H9 (cell line): ENCODE data around the gene SCAND1. TPM values are rescaled to one million over a fixed set of nuclear protein-coding genes. Genes with fewer than 3 reads are reported as not detected.

Experiments used
- DNase-seq: peaks from one replicate; pipeline ENCODE4 v3.0.0-alpha.2; 2017
- H2AFZ ChIP-seq: one replicate; pipeline ENCODE4 v1.6.1; 2013; ENCODE audit warnings: mild to moderate bottlenecking, low read length, control low read depth, moderate library complexity
- H2AK5ac ChIP-seq: 2 replicates; pipeline ENCODE4 v1.6.1; 2013; ENCODE audit warnings: low read length, control low read depth, mixed read lengths; ENCODE audit not compliant: insufficient read length
- H2BK120ac ChIP-seq: one replicate; pipeline ENCODE4 v1.6.1; 2013; ENCODE audit warnings: low read depth, mild to moderate bottlenecking, low read length, control low read depth, inconsistent platforms; ENCODE audit not compliant: poor library complexity, severe bottlenecking
- H2BK12ac ChIP-seq: 2 replicates; pipeline ENCODE4 v1.6.1; 2013; ENCODE audit warnings: low read length, control low read depth, mixed read lengths, low read depth; ENCODE audit not compliant: insufficient read length
- H2BK15ac ChIP-seq: 2 replicates; pipeline ENCODE4 v1.6.1; 2013; ENCODE audit warnings: low read depth, low read length, control low read depth
- H2BK20ac ChIP-seq: one replicate; pipeline ENCODE4 v1.6.1; 2013; ENCODE audit warnings: low read depth, mild to moderate bottlenecking, low read length, control low read depth, inconsistent platforms; ENCODE audit not compliant: poor library complexity, severe bottlenecking
- H2BK5ac ChIP-seq: 2 replicates; pipeline ENCODE4 v1.6.1; 2013; ENCODE audit warnings: low read length, control low read depth, mixed read lengths; ENCODE audit not compliant: insufficient read length
- H3K14ac ChIP-seq: 2 replicates; pipeline ENCODE4 v1.6.1; 2013; ENCODE audit warnings: low read length, control low read depth; ENCODE audit not compliant: insufficient read depth
- H3K18ac ChIP-seq: 2 replicates; pipeline ENCODE4 v1.6.1; 2013; ENCODE audit warnings: low read depth, mild to moderate bottlenecking, mixed read lengths, low read length, control low read depth; ENCODE audit not compliant: insufficient read length
- H3K23ac ChIP-seq: 2 replicates; pipeline ENCODE4 v1.6.1; 2013; ENCODE audit warnings: low read length, control low read depth, mixed read lengths, low read depth; ENCODE audit not compliant: insufficient read length
- H3K23me2 ChIP-seq: 2 replicates; pipeline ENCODE4 v1.6.1; 2013; ENCODE audit warnings: low read depth, mild to moderate bottlenecking, mixed read lengths, low read length, control low read depth; ENCODE audit not compliant: insufficient read length, poor library complexity, severe bottlenecking
- H3K27ac ChIP-seq: 2 replicates; pipeline ENCODE4 v1.5.1; 2013; ENCODE audit warnings: low read length, control low read depth, mixed read lengths, low read depth; ENCODE audit not compliant: insufficient read length
- H3K27me3 ChIP-seq: 2 replicates; pipeline ENCODE4 v1.6.1; 2013; ENCODE audit warnings: low read length, control low read depth, inconsistent platforms; ENCODE audit not compliant: insufficient read depth
- H3K4ac ChIP-seq: 2 replicates; pipeline ENCODE4 v1.6.1; 2013; ENCODE audit warnings: low read depth, mild to moderate bottlenecking, control low read depth, inconsistent platforms, low read length, moderate library complexity
- H3K4me1 ChIP-seq: 2 replicates; pipeline ENCODE4 v1.6.1; 2013; ENCODE audit warnings: low read length, control low read depth, inconsistent platforms; ENCODE audit not compliant: insufficient read depth
- H3K4me2 ChIP-seq: 2 replicates; pipeline ENCODE4 v1.6.1; 2013; ENCODE audit warnings: low read length, control low read depth, mixed read lengths; ENCODE audit not compliant: insufficient read length, insufficient read depth
- H3K56ac ChIP-seq: 2 replicates; pipeline ENCODE4 v1.6.1; 2013; ENCODE audit warnings: low read depth, mild to moderate bottlenecking, mixed read lengths, low read length, control low read depth; ENCODE audit not compliant: insufficient read length
- H3K79me1 ChIP-seq: 2 replicates; pipeline ENCODE4 v1.6.1; 2013; ENCODE audit warnings: low read depth, mild to moderate bottlenecking, moderate library complexity, low read length, control low read depth, inconsistent platforms; ENCODE audit not compliant: insufficient read depth, poor library complexity, severe bottlenecking
- H3K79me2 ChIP-seq: 2 replicates; pipeline ENCODE4 v1.6.1; 2013; ENCODE audit warnings: low read length, control low read depth, inconsistent platforms; ENCODE audit not compliant: insufficient read depth
- H3K9ac ChIP-seq: 2 replicates; pipeline ENCODE4 v1.6.1; 2013; ENCODE audit warnings: low read length, control low read depth, mixed read lengths; ENCODE audit not compliant: insufficient read length; ENCODE audit errors: extremely low read depth
- H3K9me3 ChIP-seq: one replicate; pipeline ENCODE4 v1.6.1; 2013; ENCODE audit warnings: low read depth, low read length, inconsistent platforms; ENCODE audit not compliant: control insufficient read depth
- H3T11ph ChIP-seq: one replicate; pipeline ENCODE4 v1.6.1; 2013; ENCODE audit warnings: mild to moderate bottlenecking, low read length, control low read depth, inconsistent platforms
- H4K20me1 ChIP-seq: one replicate; pipeline ENCODE4 v1.6.1; 2013; ENCODE audit not compliant: control insufficient read depth, insufficient read length, insufficient read depth
- H4K5ac ChIP-seq: 2 replicates; pipeline ENCODE4 v1.6.1; 2013; ENCODE audit warnings: low read depth, mild to moderate bottlenecking, mixed read lengths, low read length, control low read depth; ENCODE audit not compliant: insufficient read length
- H4K8ac ChIP-seq: replicated peaks from 2 replicates; pipeline ENCODE4 v1.6.1; 2013; ENCODE audit warnings: low read length, control low read depth, mixed read lengths, low read depth; ENCODE audit not compliant: insufficient read length
- H4K91ac ChIP-seq: 2 replicates; pipeline ENCODE4 v1.6.1; 2013; ENCODE audit warnings: low read depth, mild to moderate bottlenecking, moderate library complexity, mixed read lengths, low read length, control low read depth; ENCODE audit not compliant: insufficient read length
- H3K27ac Mint-ChIP-seq, 3 experiments: 2 replicates in 2 of 3; 3 replicates in 1 of 3; pipeline ENCODE4 v1.8.0; 2020 to 2021; ENCODE audit warnings: mixed read lengths in 3 of 3, mild to moderate bottlenecking in 1 of 3, moderate library complexity in 1 of 3
- H3K27me3 Mint-ChIP-seq: 2 replicates; pipeline ENCODE4 v1.8.0; 2021; ENCODE audit warnings: low read depth, mild to moderate bottlenecking, moderate library complexity, mixed read lengths
- H3K36me3 Mint-ChIP-seq, 3 experiments: 2 replicates in 2 of 3; 3 replicates in 1 of 3; pipeline ENCODE4 v1.8.0; 2020 to 2021; ENCODE audit warnings: low read depth in 3 of 3, mixed read lengths in 3 of 3; ENCODE audit not compliant: insufficient read depth in 1 of 3
- H3K4me1 Mint-ChIP-seq, 2 experiments: 2 replicates each; pipeline ENCODE4 v1.8.0; 2020; ENCODE audit warnings: mixed read lengths in 2 of 2
- H3K4me3 Mint-ChIP-seq, 2 experiments: 2 replicates in 1 of 2; 3 replicates in 1 of 2; pipeline ENCODE4 v1.8.0; 2020 to 2021; ENCODE audit warnings: mild to moderate bottlenecking in 2 of 2, mixed read lengths in 2 of 2, moderate library complexity in 1 of 2
- H3K9me3 Mint-ChIP-seq, 2 experiments: 2 replicates in 1 of 2; 3 replicates in 1 of 2; pipeline ENCODE4 v1.8.0; 2020; ENCODE audit warnings: mild to moderate bottlenecking in 2 of 2, mixed read lengths in 2 of 2, moderate library complexity in 1 of 2
- CTCF ChIP-seq: fragments of 200-600 bp; sonication (generic); conservative IDR thresholded peaks from 3 replicates; pipeline ENCODE4 v1.8.0; 2021; ENCODE audit warnings: antibody characterized with exemption, mild to moderate bottlenecking
- WGBS: extraction: QIAGEN DNeasy Blood & Tissue Kit; methylation state at CpG from one replicate; pipeline ENCODE4 v1.1.7; 2013; ENCODE audit warnings: missing lambda C conversion rate, low lambda C conversion rate, mixed read lengths; ENCODE audit not compliant: insufficient read length; ENCODE audit errors: extremely low coverage; 5-methylcytosine and 5-hydroxymethylcytosine counted together
- total RNA-seq: library from RNA; stranded (reverse); gene quantifications from 2 replicates; pipeline ENCODE4 v1.2.1, GENCODE V29; 2021

Gene SCAND1
- total RNA-seq, 1 experiment from 2014 or later = 59.1 TPM

- H3K4me2 ChIP-seq = no peak overlapping the region
- no peak overlapping the region for H3K18ac ChIP-seq
- Mint-ChIP-seq H3K4me3 (no peak overlapping the region), H3K4me1 (peaks cover 12% of the 10 kb centered on the region in 2 experiments), H3K36me3 (no peaks in the 10 kb centered on the region), H3K27ac (no peak overlapping the region), H3K9me3 (peaks cover 0 to 4% of the 10 kb centered on the region in 2 experiments; a peak in 1 of 5 replicates), H3K27me3 (peaks cover 2% of the 10 kb centered on the region; the same call in 1 of the 2 replicates)
- H2BK12ac ChIP-seq = no peak overlapping the region
- H2BK120ac ChIP-seq = no peak overlapping the region
- H3K79me1 ChIP-seq = no peaks in the 10 kb centered on the region
- no peak overlapping the region for H3K27ac ChIP-seq
- no peak overlapping the region for H2AK5ac ChIP-seq
- H3K9ac ChIP-seq = no peak overlapping the region
- H3T11ph ChIP-seq = no peak overlapping the region
- H3K23ac ChIP-seq = no peak overlapping the region
- no peaks in the 10 kb centered on the region for H3K23me2 ChIP-seq
- no peak overlapping the region for H4K8ac ChIP-seq
- no peak overlapping the region for H3K14ac ChIP-seq
- no peak for DNase-seq
- no peak for TF ChIP-seq CTCF
- WGBS = no CpG with 5 or more reads among the region's 2 CpGs
- H3K79me2 ChIP-seq = no peaks in the 10 kb centered on the region
- H3K27me3 ChIP-seq = no peaks in the 10 kb centered on the region
- no peak overlapping the region for H3K4ac ChIP-seq
- H3K56ac ChIP-seq = no peak overlapping the region
- no peak overlapping the region for H2BK5ac ChIP-seq
- H4K91ac ChIP-seq = no peak overlapping the region
- no peak overlapping the region for H2BK15ac ChIP-seq
- H3K9me3 ChIP-seq = no peaks in the 10 kb centered on the region
- no peaks in the 10 kb centered on the region for H3K4me1 ChIP-seq
- H4K20me1 ChIP-seq = no peaks in the 10 kb centered on the region
- no peak overlapping the region for H2AFZ ChIP-seq
- no peak overlapping the region for H2BK20ac ChIP-seq
- no peak overlapping the region for H4K5ac ChIP-seq
These were observed 17.7 kb upstream of the SCAND1 start for GRCh38 chr20:35971981-35972380.
